Measurements from ENCODE around the gene HS3ST3B1. TPM values are rescaled to one million over a fixed set of nuclear protein-coding genes. Genes with fewer than 3 reads are reported as not detected.

HS3ST3B1 gene
- total and polyA plus RNA-seq, 8 donors: 0.30 to 2.8 (median 1.5) TPM

DNA sequence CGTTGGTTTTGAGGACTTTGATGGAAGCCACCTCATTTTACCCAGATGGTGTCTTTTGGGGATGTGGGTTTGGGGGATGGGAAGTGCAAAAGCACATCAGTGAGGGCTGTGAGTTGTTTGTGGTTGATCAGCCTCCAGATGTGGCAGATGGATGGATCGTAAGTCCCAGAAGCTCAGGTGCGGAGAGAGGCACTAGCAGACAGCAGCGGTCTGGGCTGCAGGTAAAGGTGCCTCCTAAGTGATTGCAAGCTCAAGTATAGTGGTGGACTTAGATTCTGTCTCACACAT lies 18.0 kb downstream of the HS3ST3B1 start:
- TF ChIP-seq, protein P1, sequence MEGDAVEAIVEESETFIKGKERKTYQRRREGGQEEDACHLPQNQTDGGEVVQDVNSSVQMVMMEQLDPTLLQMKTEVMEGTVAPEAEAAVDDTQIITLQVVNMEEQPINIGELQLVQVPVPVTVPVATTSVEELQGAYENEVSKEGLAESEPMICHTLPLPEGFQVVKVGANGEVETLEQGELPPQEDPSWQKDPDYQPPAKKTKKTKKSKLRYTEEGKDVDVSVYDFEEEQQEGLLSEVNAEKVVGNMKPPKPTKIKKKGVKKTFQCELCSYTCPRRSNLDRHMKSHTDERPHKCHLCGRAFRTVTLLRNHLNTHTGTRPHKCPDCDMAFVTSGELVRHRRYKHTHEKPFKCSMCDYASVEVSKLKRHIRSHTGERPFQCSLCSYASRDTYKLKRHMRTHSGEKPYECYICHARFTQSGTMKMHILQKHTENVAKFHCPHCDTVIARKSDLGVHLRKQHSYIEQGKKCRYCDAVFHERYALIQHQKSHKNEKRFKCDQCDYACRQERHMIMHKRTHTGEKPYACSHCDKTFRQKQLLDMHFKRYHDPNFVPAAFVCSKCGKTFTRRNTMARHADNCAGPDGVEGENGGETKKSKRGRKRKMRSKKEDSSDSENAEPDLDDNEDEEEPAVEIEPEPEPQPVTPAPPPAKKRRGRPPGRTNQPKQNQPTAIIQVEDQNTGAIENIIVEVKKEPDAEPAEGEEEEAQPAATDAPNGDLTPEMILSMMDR (IDR thresholded peaks at IDR 0.05): no peak
- H3K4me3 ChIP-seq: no peak overlapping the region
- no peak for DNase-seq
- WGBS, 2 donors: 80 to 86% methylated on average over 4 of the region's 4 CpGs
- intact Hi-C loops (cut with DNase I): no loop called here
- no peaks in the 10 kb centered on the region for H3K27me3 ChIP-seq
- H3K9me3 ChIP-seq: no peaks in the 10 kb centered on the region
- no peak overlapping the region for H3K27ac ChIP-seq
- H3K36me3 ChIP-seq: no peaks in the 10 kb centered on the region
- ATAC-seq: no peak
- FAIRE-seq: no peak
- H3K4me1 ChIP-seq: no peaks in the 10 kb centered on the region

DNA sequence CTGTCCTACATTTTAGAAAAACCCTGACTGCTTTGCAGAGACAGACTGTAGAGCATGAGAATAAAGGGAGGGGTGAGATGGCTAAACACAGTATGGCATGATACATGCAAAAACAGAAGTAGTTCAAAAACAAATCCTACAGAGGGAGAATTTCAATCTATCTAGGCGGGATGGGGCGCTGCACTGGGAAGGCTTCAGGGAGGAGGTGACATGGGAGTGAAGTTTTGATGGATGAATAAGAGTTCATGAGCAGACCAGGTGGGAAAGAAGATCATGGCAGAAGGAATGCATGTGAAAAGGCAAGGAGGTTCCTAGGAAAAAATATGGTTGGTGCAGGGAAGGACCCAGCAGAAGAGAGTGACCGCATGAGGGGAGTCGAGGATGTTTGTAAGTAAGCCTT lies 19.2 kb downstream of the HS3ST3B1 start:
- no peak overlapping the region for H3K4me3 ChIP-seq
- WGBS, 2 donors: 92 to 95% methylated on average over 4 of the region's 4 CpGs
- H3K27me3 ChIP-seq: no peaks in the 10 kb centered on the region
- no peak for DNase-seq
- no peaks in the 10 kb centered on the region for H3K9me3 ChIP-seq
- intact Hi-C loops (cut with DNase I): no loop called here
- ATAC-seq: no peak
- no peak for FAIRE-seq
- H3K4me1 ChIP-seq: no peaks in the 10 kb centered on the region
- H3K36me3 ChIP-seq: no peaks in the 10 kb centered on the region
- TF ChIP-seq, protein P1 (IDR thresholded peaks at IDR 0.05): no peak
- no peak overlapping the region for H3K27ac ChIP-seq

DNA sequence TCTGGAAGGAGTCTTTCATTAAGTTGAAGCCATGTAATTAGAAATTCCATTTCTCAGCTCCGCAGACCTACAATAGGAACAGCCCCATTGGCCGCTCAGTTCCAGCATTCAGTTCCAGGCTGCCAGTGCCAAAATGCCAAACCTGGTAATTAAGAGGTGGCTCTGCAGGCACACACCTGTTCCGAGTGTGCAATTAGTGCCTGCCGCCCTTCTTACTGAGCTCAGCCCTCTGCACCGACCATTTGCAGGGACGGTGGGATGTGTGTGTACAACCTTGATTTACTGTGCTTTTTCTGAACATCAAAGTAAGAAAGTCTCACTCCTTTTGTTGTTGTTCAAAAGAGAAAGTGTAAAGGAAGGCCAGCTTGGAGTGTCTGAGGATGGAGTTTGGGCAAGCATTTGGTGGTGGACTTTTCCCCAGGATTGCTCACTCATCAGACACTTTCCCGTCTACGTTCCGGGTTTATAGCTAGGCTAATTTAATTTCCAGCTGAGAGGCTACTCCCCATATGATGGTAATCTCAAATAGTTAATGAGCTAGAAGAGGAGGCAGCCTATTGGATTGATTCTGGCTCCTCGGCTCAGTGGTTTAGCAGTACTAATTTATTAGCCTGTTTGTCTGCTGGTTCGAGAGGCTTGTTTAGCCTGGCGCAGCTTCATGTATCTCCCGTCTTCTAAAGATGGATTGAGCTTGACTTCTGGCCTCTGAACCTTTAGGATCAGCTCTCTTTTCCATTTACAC lies 20.0 kb downstream of the HS3ST3B1 start:
- no peak for ATAC-seq
- Histone ChIP-seq H3K4me3 (no peak overlapping the region), H3K4me1 (no peaks in the 10 kb centered on the region), H3K27ac (no peak overlapping the region), H3K27me3 (no peaks in the 10 kb centered on the region), H3K36me3 (no peaks in the 10 kb centered on the region), H3K9me3 (no peaks in the 10 kb centered on the region)
- intact Hi-C loops (cut with DNase I): no loop called here
- DNase-seq: no peak
- FAIRE-seq: no peak
- TF ChIP-seq, protein P1 (IDR thresholded peaks at IDR 0.05): no peak
- 50 to 54% methylated on average over 13 of the region's 13 CpGs for WGBS, 2 donors

DNA sequence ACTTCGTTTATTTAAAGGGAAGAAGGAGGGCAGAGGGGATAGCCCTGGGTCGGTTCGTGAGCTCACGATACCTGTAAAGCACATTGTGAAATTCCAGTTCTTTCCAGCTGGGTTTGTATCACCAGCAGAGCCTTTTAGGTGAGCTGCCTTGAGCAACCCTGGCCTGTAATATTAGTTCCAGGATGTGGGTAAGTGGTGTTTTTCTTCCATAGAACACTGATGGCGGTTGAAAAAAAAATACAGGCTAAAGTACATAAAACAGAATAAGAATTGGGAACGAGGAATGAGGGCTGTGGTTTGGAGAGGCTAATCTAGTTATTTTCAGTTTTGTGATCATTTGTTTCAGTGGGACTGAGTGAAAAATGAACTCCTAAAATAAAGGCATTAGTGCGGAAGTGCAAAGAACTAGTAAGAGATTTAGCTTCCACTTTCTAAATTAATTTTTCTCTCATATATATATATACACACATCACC lies 20.6 kb downstream of the HS3ST3B1 start:
- DNase-seq (no peak), ATAC-seq (peak in 1 of 4 donors; percentile 35), FAIRE-seq (no peak)
- TF ChIP-seq, protein P1 (IDR thresholded peaks at IDR 0.05): no peak
- no peak overlapping the region for H3K4me3 ChIP-seq
- H3K27me3 ChIP-seq: no peaks in the 10 kb centered on the region
- WGBS, 2 donors: 51 to 63% methylated on average over 7 of the region's 7 CpGs
- H3K4me1 ChIP-seq: no peaks in the 10 kb centered on the region
- H3K36me3 ChIP-seq: no peaks in the 10 kb centered on the region
- no peak overlapping the region for H3K27ac ChIP-seq
- H3K9me3 ChIP-seq: no peaks in the 10 kb centered on the region
- intact Hi-C loops (cut with DNase I): no loop called here

DNA sequence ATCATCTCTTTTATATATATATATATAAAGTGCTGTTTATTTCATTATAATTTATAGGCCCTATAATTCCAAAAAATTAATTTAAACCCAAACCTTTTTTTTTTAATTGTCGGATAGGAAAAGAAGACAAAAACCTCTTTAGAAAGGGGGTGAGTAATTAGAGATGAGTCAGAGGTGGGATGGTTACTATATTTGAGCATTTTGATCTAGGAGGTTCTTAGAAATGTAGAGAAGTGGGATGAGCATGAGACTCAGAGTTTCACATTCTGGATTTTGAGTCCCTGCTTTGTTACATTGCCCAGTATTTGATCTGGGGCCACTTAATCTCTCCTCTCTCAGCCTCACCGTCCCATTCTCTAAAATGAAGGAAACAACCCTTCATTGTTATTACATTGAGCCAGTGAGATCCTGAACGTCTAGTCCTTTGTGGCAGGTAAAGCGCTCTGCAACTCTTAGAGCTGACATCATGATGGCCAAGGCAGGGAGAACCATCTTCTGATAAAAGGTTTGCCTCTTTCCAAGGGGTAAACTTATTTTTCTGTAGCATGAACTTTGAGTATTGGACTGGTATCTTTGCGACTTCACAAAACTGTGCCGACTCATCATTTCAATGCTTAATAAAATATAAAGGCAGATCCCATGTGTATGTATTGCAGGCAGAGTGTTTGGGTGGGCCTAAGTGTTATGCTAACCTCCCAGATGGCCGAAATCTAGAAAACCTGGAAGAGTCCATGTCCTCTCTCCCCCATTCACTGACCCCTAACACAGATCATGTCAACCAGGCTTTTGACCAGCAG lies 21.3 kb downstream of the HS3ST3B1 start:
- Histone ChIP-seq H3K36me3 (no peaks in the 10 kb centered on the region), H3K27me3 (no peaks in the 10 kb centered on the region), H3K4me1 (no peaks in the 10 kb centered on the region), H3K9me3 (no peaks in the 10 kb centered on the region), H3K4me3 (no peak overlapping the region), H3K27ac (no peak overlapping the region)
- WGBS, 2 donors: 79 to 85% methylated on average over 7 of the region's 7 CpGs
- FAIRE-seq: no peak
- no peak for ATAC-seq
- DNase-seq: no peak
- intact Hi-C loops (cut with DNase I): no loop called here
- TF ChIP-seq, protein P1 (IDR thresholded peaks at IDR 0.05): no peak
